ENCODE results near the gene UBL7. TPM values are rescaled to one million over a fixed set of nuclear protein-coding genes. Genes with fewer than 3 reads are reported as not detected.

The UBL7 gene
- total and polyA plus RNA-seq, 2 of the 8 experiments (the other 6 are each of a cell fraction or from before 2014, with no cell fraction given), result 71.5 to 183 TPM

DNA sequence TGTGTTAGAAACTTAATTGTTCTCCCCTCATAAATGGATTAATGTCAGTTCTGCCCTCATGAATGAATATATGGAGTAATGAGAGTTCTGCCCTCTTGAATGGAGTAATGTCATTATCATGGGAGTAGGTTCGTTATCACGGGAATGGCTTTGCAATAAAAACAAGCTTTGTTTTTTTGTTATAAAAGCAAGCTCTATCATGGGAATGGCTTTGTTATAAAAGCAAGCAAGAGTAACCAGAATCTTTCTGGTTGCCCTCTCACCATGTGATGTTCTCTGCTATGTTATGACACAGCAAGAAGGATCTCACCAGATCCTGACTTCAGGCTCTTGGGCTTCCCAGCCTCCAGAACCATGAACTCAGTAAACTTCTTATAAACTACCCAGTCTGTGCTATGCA lies 38.4 kb upstream of the UBL7 start:
- POLR2A ChIA-PET (ENCODE audit: partially characterized antibody), result interaction anchor here (0.5 to 1.4 kb wide), 3 partner anchors 39 to 265 kb away, joined by 3 to 4 read pairs (median 3); partner anchors contain the start of gene UBL7
- Histone ChIP-seq H3K4me1 (replicated peaks in 1 of 4; ENCODE audit: control insufficient read depth in 3 of 4, insufficient read depth in 4 of 4, low read length in 3 of 4) (no peaks in the 10 kb centered on the region), H3K18ac (ENCODE audit: extremely low read depth, low read length) (no peak overlapping the region), H3K4ac (replicated peaks; ENCODE audit: insufficient read length, low read depth, low read length) (no peak overlapping the region), H2BK15ac (ENCODE audit: low read length) (no peak overlapping the region), H2BK120ac (replicated peaks; ENCODE audit: low read depth, low read length) (no peak overlapping the region), H3K23me2 (ENCODE audit: low read depth, low read length) (no peaks in the 10 kb centered on the region), H3K4me2 (ENCODE audit: insufficient read depth in 1 of 2, low read depth in 2 of 2, low read length in 2 of 2) (no peak overlapping the region), H3K9ac (replicated peaks in 1 of 4; ENCODE audit: extremely low read depth in 1 of 4, low read depth in 3 of 4, low read length in 3 of 4) (no peak overlapping the region), H3K9me3 (ENCODE audit: insufficient read depth in 2 of 2, low read depth in 1 of 2, low read length in 1 of 2) (no peaks in the 10 kb centered on the region), H3K27ac (ENCODE audit: low read depth, low read length) (no peak overlapping the region), H4K8ac (ENCODE audit: extremely low read depth, insufficient read depth, low read length) (no peak overlapping the region), H3K27me3 (replicated peaks in 1 of 4; ENCODE audit: control insufficient read depth in 3 of 4, extremely low read depth in 1 of 4, insufficient read depth in 3 of 4, low read length in 3 of 4) (no peaks in the 10 kb centered on the region), H2BK5ac (ENCODE audit: low read depth, low read length) (no peak overlapping the region), H2BK20ac (ENCODE audit: low read length) (no peak overlapping the region), H2AFZ (ENCODE audit: low read length) (no peak overlapping the region), H3K4me3 (ENCODE audit: extremely low read depth in 1 of 4, insufficient read depth in 2 of 4, low read depth in 3 of 4, low read length in 4 of 4) (no peak overlapping the region), H3K36me3 (ENCODE audit: control insufficient read depth in 2 of 4, insufficient read depth in 4 of 4, low read length in 3 of 4) (no peaks in the 10 kb centered on the region), H4K91ac (replicated peaks; ENCODE audit: insufficient read length, low read length) (no peak overlapping the region), H4K5ac (ENCODE audit: insufficient read length, low read depth, low read length) (no peak overlapping the region), H2AK5ac (ENCODE audit: low read depth, low read length) (no peak overlapping the region), H3K56ac (replicated peaks; ENCODE audit: insufficient read length, low read depth, low read length) (no peak overlapping the region), H3K79me1 (ENCODE audit: low read depth, low read length) (0 out of 2 replicates have a peak, but pooled peaks cover 2% of the 10 kb centered on the region), H3K23ac (ENCODE audit: insufficient read length) (no peak overlapping the region), H4K20me1 (replicated peaks in 1 of 2; ENCODE audit: control insufficient read depth in 1 of 2, insufficient read depth in 2 of 2, low read length in 2 of 2) (no peaks in the 10 kb centered on the region), H3K79me2 (ENCODE audit: control insufficient read depth in 1 of 2, insufficient read depth in 2 of 2, low read length in 2 of 2) (no peaks in the 10 kb centered on the region), H2BK12ac (ENCODE audit: low read depth, low read length) (no peak overlapping the region), H3K14ac (ENCODE audit: insufficient read length) (no peak overlapping the region)
- CTCF ChIA-PET (ENCODE audit: partially characterized antibody), result interaction anchor here (1.0 to 2.4 kb wide), 6 partner anchors 23 to 125 kb away, joined by 3 to 7 read pairs (median 4); no protein-coding TSS in a partner anchor
- FAIRE-seq (no peak), DNase-seq (ENCODE audit: low read depth in 1 of 2, low spot score in 2 of 2) (no peak)
- 87% methylated on average over 2 of the region's 2 CpGs; no CpG with 5 or more reads in 1 of the 2 experiments for WGBS, 2 experiments (ENCODE audit: extremely low coverage in 1 of 2, insufficient coverage in 1 of 2, insufficient read length in 1 of 2, insufficient replicate concordance in 2 of 2, low coverage in 1 of 2, low lambda C conversion rate in 2 of 2, missing lambda C conversion rate in 1 of 2)
- TF ChIP-seq GABPA (IDR thresholded peaks at IDR 0.05; ENCODE audit: borderline replicate concordance, insufficient read depth, low read length), result no peak

All from H1 (cell line).